Measurements from ENCODE around the gene PABPN1L. TPM values are rescaled to one million over a fixed set of nuclear protein-coding genes. Genes with fewer than 3 reads are reported as not detected.

Gene PABPN1L
- total RNA-seq, 1 experiment from 2014 or later, result not detected

- no peak for DNase-seq
- H3K9me3 ChIP-seq, result no peaks in the 10 kb centered on the region
- H3K4me1 Mint-ChIP-seq (ENCODE audit: low read depth, unreplicated experiment), result peaks cover 18% of the 10 kb centered on the region
- peaks cover 11% of the 10 kb centered on the region for H3K4me1 ChIP-seq
- ChIA-PET CTCF (no interaction called here), POLR2A (no interaction called here)
- no peak overlapping the region for H3K4me3 Mint-ChIP-seq (ENCODE audit: unreplicated experiment)
- no peaks in the 10 kb centered on the region for H3K27me3 Mint-ChIP-seq (ENCODE audit: insufficient read depth, unreplicated experiment)
- intact Hi-C loops (cut with micrococcal nuclease; ENCODE audit: unreplicated experiment), result loop anchor here (5.0 kb wide), 1 partner anchor 362 kb away; no protein-coding TSS in a partner anchor
- no TSS peak for BruUV-seq (replicated peaks)
- peaks cover 28% of the 10 kb centered on the region for H3K36me3 Mint-ChIP-seq (ENCODE audit: insufficient read depth, unreplicated experiment)
- no peak overlapping the region for H3K27ac Mint-ChIP-seq (ENCODE audit: unreplicated experiment)
- TF ChIP-seq, protein P1, sequence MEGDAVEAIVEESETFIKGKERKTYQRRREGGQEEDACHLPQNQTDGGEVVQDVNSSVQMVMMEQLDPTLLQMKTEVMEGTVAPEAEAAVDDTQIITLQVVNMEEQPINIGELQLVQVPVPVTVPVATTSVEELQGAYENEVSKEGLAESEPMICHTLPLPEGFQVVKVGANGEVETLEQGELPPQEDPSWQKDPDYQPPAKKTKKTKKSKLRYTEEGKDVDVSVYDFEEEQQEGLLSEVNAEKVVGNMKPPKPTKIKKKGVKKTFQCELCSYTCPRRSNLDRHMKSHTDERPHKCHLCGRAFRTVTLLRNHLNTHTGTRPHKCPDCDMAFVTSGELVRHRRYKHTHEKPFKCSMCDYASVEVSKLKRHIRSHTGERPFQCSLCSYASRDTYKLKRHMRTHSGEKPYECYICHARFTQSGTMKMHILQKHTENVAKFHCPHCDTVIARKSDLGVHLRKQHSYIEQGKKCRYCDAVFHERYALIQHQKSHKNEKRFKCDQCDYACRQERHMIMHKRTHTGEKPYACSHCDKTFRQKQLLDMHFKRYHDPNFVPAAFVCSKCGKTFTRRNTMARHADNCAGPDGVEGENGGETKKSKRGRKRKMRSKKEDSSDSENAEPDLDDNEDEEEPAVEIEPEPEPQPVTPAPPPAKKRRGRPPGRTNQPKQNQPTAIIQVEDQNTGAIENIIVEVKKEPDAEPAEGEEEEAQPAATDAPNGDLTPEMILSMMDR (IDR thresholded peaks at IDR 0.05; ENCODE audit: insufficient read depth in 1 of 2, low read depth in 1 of 2, low read length in 1 of 2, severe bottlenecking in 1 of 2, unreplicated experiment in 1 of 2), result no peak
- H3K9me3 Mint-ChIP-seq (ENCODE audit: unreplicated experiment), result no peaks in the 10 kb centered on the region
- 0 out of 2 replicates have a peak, but pooled peaks cover 6% of the 10 kb centered on the region for H3K36me3 ChIP-seq (ENCODE audit: control insufficient read depth, insufficient read depth, low read length)
- no peak overlapping the region for H3K4me3 ChIP-seq (ENCODE audit: low read depth, low read length)
- H3K27me3 ChIP-seq (replicated peaks; ENCODE audit: control insufficient read depth, insufficient read depth, low read length), result no peaks in the 10 kb centered on the region
These were observed 6.9 kb downstream of the PABPN1L start for GRCh38 chr16:88859381-88860091.

DNA sequence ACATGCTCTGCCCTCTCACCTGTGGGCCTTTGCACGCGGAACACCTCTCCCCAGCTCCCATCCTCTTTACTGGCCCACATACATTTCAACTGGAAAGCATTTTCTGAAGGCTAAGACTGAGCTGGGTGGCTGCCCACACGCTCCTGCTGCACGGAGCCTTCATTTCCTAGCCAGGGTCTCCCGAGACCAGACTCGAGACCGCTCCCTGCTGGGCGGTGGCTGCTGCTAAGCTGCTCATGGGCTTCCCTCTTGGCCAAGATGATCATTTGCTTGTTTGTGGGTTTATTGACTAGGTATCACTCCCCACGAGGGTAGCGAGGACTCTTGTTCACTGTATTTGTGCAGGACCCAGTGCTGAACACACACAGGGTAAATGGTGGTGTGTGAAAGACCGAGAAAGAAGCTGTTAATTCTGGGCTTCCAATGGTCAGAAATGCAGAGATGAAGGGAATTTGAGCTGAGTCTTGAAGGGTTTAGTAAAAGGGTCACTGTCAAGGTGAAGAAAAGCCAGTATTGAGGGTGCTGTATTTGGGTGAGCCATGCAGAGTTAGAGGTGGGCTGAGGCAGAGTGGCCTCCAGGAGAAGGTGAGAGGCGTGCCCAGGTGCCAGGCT lies 8.6 kb downstream of the PABPN1L start:
- TSS peak; percentile 50 for BruUV-seq (replicated peaks)
- POLR2A ChIA-PET, result interaction anchor here (0.6 to 2.1 kb wide), 3 partner anchors 39 to 390 kb away, joined by 3 to 13 read pairs (median 4); partner anchors contain the start of gene APRT
- Histone ChIP-seq H3K36me3 (ENCODE audit: control insufficient read depth, insufficient read depth, low read length) (0 out of 2 replicates have a peak, but pooled peaks cover 6% of the 10 kb centered on the region), H3K9me3 (no peaks in the 10 kb centered on the region), H3K4me1 (peaks cover 11% of the 10 kb centered on the region), H3K27me3 (replicated peaks; ENCODE audit: control insufficient read depth, insufficient read depth, low read length) (no peaks in the 10 kb centered on the region), H3K4me3 (ENCODE audit: low read depth, low read length) (peak overlapping the region; percentile 86)
- no peaks in the 10 kb centered on the region for H3K27me3 Mint-ChIP-seq (ENCODE audit: insufficient read depth, unreplicated experiment)
- intact Hi-C loops (cut with micrococcal nuclease; ENCODE audit: unreplicated experiment), result loop anchor here (1.0 to 5.0 kb wide), 3 partner anchors 42 to 361 kb away; no protein-coding TSS in a partner anchor
- TF ChIP-seq, protein P1 (IDR thresholded peaks at IDR 0.05; ENCODE audit: insufficient read depth in 1 of 2, low read depth in 1 of 2, low read length in 1 of 2, severe bottlenecking in 1 of 2, unreplicated experiment in 1 of 2), result peak; percentile 64 to 96
- peak overlapping the region; percentile 95 for H3K4me3 Mint-ChIP-seq (ENCODE audit: unreplicated experiment)
- H3K4me1 Mint-ChIP-seq (ENCODE audit: low read depth, unreplicated experiment), result peaks cover 18% of the 10 kb centered on the region
- H3K27ac Mint-ChIP-seq (ENCODE audit: unreplicated experiment), result peak overlapping the region; percentile 98
- DNase-seq, result peak; percentile 83 to 86
- peaks cover 28% of the 10 kb centered on the region for H3K36me3 Mint-ChIP-seq (ENCODE audit: insufficient read depth, unreplicated experiment)
- CTCF ChIA-PET, result interaction anchor here (0.5 to 2.4 kb wide), 14 partner anchors 17 to 488 kb away, joined by 3 to 18 read pairs (median 4); partner anchors contain the start of genes APRT and PIEZO1
- no peaks in the 10 kb centered on the region for H3K9me3 Mint-ChIP-seq (ENCODE audit: unreplicated experiment)
